Body of pancreas (tissue), 4 donors: ENCODE data around the gene HOXD3.

Experiments used
- CTCF ChIP-seq, 7 experiments: fragments of 450-650 bp in 4 of 7; fragments of 200-600 bp in 3 of 7; sonication (generic) in 3 of 7; IDR thresholded peaks; one replicate each; pipeline ENCODE4 v1.5.1; 2016 to 2019; ENCODE audit warnings: antibody characterized with exemption in 7 of 7
- POLR2A ChIP-seq, 3 donors: fragments of 450-650 bp; IDR thresholded peaks; one replicate each; pipeline ENCODE4 v1.6.1; 2016; ENCODE audit warnings: antibody characterized with exemption in 3 of 3, mild to moderate bottlenecking in 2 of 3

- TF ChIP-seq CTCF (IDR thresholded peaks at IDR 0.05), result no peak
- no peak for TF ChIP-seq POLR2A (IDR thresholded peaks at IDR 0.05)
Measured at GRCh38 chr2:176139661-176140512, 17.2 kb upstream of the HOXD3 start.
